ENCODE data around the gene PFDN1.
"Not testable (repeated sequence)": the region's sequence is repeated elsewhere in the genome, so short reads cannot be mapped to it uniquely, and the experiment has no call there.

PFDN1 gene

DNA sequence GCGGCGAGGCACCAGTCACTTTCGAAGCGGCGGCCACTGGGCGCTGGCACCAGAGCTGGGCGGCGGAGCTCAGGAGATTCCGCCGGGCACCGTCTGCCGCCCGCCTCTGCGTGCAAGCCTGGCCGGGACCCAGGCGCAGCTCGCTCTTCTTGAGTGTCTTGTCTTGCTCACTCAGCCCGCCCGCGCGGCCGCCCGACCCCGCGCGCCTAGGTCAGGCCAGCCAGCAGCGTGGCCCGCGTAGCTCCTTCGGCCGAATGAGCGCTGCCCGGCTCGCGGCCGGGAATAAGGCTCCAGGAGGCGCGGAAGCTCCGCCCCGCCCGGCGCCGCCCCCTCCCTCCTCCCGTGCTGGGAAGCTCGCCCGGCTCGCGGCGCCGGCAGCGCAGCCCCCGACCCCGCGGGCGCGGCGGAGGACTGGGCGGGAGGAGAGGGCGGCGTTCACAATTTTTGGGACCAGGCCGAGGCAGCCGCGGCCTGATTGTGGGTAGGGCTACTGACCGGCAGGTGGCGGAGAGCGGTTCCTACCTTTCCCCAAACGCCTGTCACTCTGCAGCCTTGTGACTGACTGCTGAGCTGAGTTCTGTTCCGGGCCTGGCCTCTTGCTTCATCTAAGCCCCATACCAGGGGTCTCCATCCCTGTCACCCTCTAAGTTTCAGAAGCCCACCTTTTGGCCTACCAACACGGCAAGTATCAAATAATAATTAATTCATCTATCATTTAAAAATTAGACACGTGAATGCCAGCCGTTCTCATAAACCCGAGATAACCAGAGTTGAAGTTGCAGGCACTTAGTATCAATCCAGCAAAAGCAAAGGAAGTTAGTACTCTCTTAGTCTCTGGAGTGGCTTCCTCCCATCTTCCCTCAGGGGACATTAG is 43.7 kb upstream of the PFDN1 start, which contains the start of gene HBEGF:
Gene HBEGF, minus strand, starts transcription at position 256 of the 874 bp plus-strand sequence. CDS start 275 bp downstream, outside the sequence.
- peak; percentile 74 for DNase-seq (ENCODE audit: low read depth, low spot score)
- TF ChIP-seq, protein P1, sequence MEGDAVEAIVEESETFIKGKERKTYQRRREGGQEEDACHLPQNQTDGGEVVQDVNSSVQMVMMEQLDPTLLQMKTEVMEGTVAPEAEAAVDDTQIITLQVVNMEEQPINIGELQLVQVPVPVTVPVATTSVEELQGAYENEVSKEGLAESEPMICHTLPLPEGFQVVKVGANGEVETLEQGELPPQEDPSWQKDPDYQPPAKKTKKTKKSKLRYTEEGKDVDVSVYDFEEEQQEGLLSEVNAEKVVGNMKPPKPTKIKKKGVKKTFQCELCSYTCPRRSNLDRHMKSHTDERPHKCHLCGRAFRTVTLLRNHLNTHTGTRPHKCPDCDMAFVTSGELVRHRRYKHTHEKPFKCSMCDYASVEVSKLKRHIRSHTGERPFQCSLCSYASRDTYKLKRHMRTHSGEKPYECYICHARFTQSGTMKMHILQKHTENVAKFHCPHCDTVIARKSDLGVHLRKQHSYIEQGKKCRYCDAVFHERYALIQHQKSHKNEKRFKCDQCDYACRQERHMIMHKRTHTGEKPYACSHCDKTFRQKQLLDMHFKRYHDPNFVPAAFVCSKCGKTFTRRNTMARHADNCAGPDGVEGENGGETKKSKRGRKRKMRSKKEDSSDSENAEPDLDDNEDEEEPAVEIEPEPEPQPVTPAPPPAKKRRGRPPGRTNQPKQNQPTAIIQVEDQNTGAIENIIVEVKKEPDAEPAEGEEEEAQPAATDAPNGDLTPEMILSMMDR (IDR thresholded peaks at IDR 0.05; ENCODE audit: low read depth, low read length), result peak; percentile 47
- in situ Hi-C loops (cut with HindIII; ENCODE audit: low sequenced_read_pairs), result no loop called here
- peak within 1 kb of the TSS; percentile 66 for H3K4me3 ChIP-seq (ENCODE audit: low read depth, low read length)

DNA sequence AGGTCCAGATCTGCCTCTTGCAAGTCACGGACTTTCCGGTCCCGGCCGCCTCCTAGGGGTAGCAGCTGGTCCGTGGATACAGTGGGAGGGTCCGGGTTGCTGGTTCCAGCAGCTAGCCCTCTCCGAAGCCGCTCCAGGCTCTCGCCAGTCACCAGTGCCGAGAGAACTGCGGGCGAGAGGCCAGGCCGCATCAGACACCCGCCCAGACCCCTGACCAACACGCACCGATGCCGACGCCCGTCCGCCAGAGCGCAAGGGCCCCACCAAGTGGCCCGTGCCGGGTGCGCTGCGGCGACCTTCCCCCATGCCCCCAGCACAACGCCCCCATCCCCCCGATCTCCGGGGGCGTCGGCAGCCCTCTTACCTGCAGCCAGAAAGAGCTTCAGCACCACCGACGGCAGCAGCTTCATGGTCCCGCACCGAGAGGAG is 43.0 kb upstream of the PFDN1 start:
- TF ChIP-seq, protein P1 (IDR thresholded peaks at IDR 0.05; ENCODE audit: low read depth, low read length), result peak; percentile 62
- in situ Hi-C loops (cut with HindIII; ENCODE audit: low sequenced_read_pairs), result no loop called here
- H3K4me3 ChIP-seq (ENCODE audit: low read depth, low read length), result peak overlapping the region; percentile 66
- peak; percentile 67 for DNase-seq (ENCODE audit: low read depth, low spot score)

DNA sequence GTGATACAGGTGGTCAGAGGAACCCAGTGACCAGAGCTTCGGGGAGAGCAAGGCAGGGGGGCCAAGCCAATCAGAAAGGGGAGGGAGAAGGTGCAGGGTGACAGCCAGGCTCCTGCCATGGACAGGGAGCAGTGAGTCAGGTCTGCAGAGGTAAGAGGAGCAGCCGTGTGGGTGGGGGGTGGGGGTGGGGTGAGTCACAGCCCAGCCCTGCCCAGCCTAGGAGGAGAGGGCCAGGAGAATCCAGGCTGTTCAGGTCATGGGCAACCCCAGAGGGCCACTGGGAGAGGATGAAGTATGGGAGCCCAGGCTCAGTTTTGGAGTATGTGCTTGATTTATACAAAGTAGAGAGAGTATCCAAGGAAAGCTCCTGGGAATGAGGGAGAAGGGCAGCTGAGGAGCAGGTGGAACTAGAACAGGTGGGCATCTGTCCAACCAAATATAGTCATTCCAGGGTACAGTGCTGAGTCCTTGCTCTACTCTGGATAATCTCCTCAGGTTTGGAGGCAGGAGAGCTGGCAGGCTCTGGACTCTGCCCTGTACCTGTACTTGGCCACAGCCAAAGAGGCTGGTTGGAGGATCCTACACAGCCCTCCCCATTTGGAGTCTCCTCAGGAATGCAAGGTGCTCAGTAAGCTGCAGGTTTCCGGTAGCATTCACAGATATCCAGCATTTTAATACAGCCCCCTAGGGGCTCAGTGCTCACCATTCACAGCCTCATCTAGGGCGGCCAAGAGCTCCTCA is 42.0 kb upstream of the PFDN1 start:
- peak overlapping the region; percentile 66 for H3K4me3 ChIP-seq (ENCODE audit: low read depth, low read length)
- in situ Hi-C loops (cut with HindIII; ENCODE audit: low sequenced_read_pairs), result no loop called here
- peak; percentile 42 for DNase-seq (ENCODE audit: low read depth, low spot score)
- TF ChIP-seq, protein P1 (IDR thresholded peaks at IDR 0.05; ENCODE audit: low read depth, low read length), result no peak

DNA sequence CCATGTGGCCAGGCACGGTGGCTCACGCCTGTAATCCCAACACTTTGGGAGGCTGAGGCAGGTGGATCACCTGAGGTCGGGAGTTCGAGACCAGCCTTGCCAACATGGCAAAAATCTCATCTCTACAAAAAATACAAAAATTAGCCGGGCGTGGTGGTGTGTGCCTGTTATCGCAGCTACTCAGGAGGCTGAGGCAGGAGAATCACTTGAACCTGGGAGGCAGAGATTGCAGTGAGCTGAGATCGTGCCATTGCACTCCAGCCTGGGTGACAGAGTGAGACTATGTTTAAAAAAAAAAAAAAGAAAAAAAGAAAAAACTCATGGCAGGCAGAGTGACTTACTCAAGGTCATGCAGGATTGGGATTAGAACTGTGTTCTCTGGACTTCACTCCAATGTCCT is 40.9 kb upstream of the PFDN1 start:
- H3K4me3 ChIP-seq (ENCODE audit: low read depth, low read length); in situ Hi-C loops (cut with HindIII; ENCODE audit: low sequenced_read_pairs): not testable (repeated sequence)

DNA sequence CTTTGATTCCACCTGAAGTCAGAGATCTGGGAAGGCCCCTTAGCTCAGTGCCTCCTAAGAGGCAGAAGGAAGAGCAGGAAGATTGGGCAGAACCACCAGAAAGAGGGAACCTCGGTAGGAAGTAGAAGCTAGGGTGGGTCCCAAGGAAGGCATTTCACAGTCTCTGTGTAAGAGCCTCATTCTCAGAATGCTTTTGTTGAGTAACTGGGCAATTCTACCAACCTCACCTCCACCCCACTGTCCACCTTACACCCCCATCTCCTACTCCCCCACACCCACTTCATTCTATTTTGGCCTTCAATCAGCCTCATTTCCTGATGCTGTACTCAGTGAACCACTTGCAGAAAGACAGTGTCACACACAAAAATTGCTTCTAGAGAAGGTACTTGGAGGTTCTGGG is 40.0 kb upstream of the PFDN1 start:
- no peak for DNase-seq (ENCODE audit: low read depth, low spot score)
- TF ChIP-seq, protein P1 (IDR thresholded peaks at IDR 0.05; ENCODE audit: low read depth, low read length), result no peak
- in situ Hi-C loops (cut with HindIII; ENCODE audit: low sequenced_read_pairs), result no loop called here
- H3K4me3 ChIP-seq (ENCODE audit: low read depth, low read length), result no peak overlapping the region

More for the DNA sequence above, 40.9 kb upstream of the PFDN1 start:
- not testable (repeated sequence) for DNase-seq (ENCODE audit: low read depth, low spot score)

DNA sequence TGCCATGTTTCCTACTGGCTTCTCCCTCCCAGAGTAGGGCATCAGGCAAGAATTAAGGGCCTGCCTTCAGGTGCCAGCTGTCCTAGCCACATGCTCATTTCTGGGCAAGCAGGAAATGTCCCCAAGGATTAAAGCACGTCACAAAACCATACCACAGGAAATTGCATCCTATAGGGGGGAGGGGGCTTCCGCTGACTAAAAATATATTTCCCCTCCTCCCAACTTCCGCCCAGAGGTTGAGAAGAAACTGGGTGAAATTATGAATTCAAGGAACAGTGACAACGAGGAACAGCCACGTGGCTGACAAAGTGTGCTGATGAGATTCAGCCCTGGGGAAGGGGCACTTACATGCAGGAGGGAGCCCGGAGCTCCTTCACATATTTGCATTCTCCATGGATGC is 39.4 kb upstream of the PFDN1 start:
- DNase-seq (ENCODE audit: low read depth, low spot score), result no peak
- TF ChIP-seq, protein P1 (IDR thresholded peaks at IDR 0.05; ENCODE audit: low read depth, low read length), result no peak
- no peak overlapping the region for H3K4me3 ChIP-seq (ENCODE audit: low read depth, low read length)

More for the DNA sequence above, 39.4 kb upstream of the PFDN1 start:
- in situ Hi-C loops (cut with HindIII; ENCODE audit: low sequenced_read_pairs), result no loop called here
